Left renal pelvis (tissue), 4 donors: ENCODE data around the gene KIAA1210. TPM values are rescaled to one million over a fixed set of nuclear protein-coding genes. Genes with fewer than 3 reads are reported as not detected.

Source experiments
- DNase-seq, 4 donors: peaks; one replicate each; pipeline ENCODE4 v3.0.0-alpha.2; 2013; ENCODE audit warnings: low read depth in 4 of 4, low spot score in 3 of 4
- polyA plus RNA-seq, 4 donors: library from polyadenylated mRNA; unstranded; fragments of 120-200 nt; gene quantifications; one replicate each; pipeline ENCODE4 v1.2.1, GENCODE V29; 2013; ENCODE audit not compliant: insufficient read length in 4 of 4

KIAA1210 gene
- 10 to 100 TPM in 1 of 4 donors, 1 to 10 TPM in 3; 1.3 to 10.6 (median 2.8) TPM for polyA plus RNA-seq

DNA sequence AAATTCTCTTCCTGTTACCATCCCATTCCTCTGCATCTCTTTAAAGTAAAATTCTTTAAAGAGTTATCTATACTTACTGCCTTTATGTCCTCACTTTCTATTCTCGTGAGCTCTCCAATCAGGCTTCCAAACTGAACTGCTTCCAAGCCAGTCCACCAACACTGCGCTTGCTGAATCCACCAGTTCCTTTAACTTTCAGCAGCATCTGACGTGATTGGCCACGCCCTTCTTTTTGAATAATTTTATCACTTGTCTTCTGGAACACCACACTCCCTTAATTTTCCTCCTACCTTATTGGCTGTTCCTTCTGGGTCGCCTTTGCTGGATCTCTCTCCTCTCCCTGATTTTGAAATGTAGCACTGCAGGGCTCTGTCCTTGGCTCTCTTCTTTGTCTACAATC, at the start of gene KIAA1210:
Gene KIAA1210 (minus strand): TSS at position 163 of the 400 bp plus-strand sequence. CDS start 4,170 bp downstream, outside the sequence.
- no peak for DNase-seq

DNA sequence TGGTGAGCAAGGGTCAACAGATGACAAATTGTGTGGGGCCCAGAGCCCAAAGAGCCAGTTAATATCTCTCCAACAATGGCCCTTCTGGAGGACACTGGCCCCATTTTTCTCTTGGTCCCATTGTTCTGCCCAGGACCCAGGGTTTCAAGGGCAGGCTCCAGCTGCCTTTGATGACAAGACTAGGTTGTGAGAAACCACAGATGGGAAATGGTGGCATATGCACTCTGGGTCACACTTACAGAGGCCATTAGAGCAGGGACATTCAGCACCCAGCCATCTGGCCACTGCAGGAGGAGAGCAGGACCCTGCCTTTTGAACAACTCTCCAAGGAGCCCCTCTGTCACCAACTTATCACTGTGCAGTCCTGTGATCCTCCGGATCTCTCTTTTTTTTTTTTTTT, 49.7 kb upstream of the KIAA1210 start:
- no peak for DNase-seq

DNA sequence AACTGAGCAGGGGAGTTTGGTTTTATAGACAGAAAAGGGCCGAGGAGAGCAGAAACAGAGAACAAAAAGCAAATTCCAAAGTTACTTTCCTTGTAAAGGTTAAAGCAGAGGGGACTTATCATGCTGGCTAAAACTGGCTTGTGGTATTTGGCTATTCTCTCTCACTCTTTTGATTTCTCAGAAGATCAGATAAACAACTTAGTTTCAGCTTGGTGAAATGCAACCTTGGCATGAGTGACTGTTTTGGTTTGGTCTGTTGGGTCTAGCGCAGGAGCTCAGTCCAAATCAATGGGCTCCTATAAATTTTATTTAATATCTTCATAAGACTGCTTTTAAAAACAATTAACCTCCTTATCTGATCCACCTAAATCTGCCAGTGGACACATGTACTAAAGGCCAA, 47.3 kb upstream of the KIAA1210 start:
- no peak for DNase-seq

DNA sequence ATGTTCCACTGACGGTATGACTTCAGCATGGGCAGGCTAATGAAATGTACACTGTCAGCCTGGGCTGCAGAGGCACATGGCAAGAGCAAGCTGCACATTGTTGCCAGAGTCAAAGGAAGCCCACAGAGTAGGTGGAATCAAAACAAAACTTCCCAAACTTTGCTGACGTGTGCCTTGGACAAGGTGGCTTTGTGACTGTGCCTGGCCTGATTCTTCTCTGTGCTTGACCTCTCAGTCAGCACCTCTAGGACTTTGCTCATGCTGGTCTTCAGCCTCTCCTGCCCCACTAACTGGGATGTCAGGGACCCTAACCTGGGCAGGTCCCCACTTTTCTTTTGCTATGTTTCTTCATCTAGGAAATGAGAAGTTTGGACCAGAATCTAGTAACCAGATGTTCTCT, 40.5 kb upstream of the KIAA1210 start:
- DNase-seq = no peak

DNA sequence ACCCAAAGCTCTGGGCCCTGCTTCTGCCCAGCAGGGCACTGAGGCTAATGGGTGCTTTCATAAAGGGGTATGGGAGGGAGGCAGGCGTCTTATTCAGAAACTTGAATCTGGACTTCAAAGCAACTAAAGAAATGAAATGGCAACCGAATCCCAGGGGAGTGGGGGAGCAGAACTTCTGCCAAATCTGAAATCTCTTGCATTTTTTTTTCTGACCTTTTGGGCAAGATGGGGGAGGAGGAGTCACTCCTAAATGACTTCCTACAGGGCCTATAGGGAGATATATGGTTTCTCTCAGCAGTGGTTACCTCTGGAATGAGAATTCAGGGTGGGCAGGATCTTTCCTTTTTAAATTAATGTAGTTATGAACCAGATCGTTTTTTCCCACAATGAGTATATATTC, 30.6 kb upstream of the KIAA1210 start:
- DNase-seq = no peak

DNA sequence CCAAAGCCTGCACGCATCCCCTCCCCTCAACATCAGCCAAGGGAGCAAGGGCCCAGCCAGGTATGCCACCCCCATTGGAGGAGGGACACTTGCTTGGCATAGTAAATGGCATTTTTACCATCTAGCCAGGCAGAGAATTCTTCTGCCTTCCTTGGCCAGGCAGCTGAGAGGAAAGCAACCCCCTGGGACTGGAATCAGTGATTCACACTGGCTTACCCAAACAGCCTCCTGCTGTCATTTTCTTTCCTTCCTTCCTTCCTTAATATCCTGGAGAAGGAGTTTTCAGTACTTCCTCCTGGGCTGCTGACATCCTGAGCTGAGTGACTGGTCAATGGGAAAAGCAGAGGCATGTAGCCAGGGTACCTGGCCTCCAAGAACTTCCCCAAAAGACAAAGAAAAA, 28.6 kb upstream of the KIAA1210 start:
- DNase-seq = no peak

DNA sequence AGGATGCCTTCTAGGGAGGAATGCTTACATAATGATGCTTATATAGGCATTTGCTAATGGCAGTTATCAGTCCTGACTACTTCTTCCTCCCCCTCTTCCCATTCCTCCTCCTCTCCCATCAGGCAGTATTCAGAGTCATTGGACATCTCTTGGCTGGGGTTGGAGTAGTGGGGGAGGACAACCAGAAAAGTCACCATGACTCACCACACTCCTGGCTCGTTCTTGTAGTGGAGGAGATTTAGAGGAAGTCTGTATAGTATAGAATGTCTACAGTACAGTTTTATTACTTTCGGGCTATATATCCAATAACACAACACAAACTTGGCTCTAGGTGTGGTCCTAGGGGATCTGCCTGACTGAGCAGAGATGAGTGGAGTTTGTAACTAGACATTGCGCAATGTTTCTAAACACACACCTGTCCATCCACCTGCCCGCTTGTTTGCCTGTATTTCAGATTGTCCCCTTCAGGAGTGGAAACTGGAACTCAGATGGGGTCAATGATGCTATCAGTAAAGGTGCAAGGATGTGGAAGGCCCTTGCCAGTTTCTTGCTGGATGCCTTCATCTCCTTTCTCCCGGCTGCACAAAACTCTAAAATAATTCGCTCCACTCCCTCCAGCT, 27.9 kb upstream of the KIAA1210 start:
- DNase-seq = no peak

DNA sequence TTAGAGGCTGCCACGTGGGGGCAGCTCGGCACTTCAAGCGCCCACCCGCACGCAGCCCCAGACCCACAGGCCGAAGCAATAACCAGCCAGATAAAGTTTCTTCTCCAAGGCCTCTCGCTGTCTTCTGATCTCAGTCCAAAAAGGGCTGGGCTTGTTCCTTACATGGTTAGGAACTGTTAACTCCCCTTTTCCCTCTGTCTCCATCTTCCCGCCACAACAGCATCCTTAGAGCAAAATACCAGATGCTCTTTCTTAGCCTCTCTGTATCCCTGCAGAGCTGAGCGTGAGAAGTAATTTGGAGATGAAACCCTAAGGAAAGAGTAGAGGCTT, 23.4 kb upstream of the KIAA1210 start:
- peak in 1 of 4 donors; percentile 20 for DNase-seq

DNA sequence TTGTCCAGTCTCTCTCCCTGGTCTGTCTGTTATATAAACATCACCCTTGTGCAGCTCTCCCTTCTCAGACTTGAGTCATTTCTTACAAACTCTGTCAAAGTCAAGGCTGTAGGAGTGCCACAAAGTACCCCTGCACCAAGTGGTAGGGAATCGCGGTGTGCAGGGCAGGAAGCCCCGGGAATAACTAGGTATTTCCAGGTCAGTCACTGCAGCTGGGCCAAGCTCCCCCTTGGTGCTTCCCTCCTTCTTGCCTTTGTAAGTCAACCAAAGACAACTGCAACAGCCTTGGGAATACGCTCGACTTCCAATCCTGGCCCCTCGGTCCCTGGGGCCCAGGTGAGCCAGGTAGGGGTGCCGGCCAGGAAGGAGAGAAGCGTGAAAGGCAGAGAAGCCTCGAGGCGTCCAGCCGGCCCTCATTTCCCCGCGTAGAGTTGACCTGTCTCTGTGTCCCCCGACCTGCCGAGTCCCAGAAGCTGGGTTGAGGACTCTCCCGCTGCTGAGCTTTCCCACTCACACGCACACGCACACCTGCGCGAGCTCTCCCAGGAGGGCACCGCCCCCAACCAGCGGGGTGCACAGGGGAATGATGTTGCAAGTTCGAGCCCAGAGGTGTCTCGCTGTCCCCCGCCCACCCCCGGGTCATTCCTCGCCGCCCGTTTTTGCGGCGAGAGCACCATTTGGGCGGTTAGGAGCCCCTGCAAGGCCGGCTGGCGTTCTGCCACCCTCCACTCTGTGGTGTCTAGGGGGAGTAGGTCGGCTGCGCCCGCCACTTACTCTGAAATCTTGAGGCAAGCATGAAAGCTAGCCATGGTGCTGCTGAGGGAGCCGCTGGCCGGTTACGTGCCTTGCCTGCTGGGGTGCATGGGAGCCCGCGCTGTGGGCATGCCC, 22.8 kb upstream of the KIAA1210 start:
- DNase-seq = no peak

DNA sequence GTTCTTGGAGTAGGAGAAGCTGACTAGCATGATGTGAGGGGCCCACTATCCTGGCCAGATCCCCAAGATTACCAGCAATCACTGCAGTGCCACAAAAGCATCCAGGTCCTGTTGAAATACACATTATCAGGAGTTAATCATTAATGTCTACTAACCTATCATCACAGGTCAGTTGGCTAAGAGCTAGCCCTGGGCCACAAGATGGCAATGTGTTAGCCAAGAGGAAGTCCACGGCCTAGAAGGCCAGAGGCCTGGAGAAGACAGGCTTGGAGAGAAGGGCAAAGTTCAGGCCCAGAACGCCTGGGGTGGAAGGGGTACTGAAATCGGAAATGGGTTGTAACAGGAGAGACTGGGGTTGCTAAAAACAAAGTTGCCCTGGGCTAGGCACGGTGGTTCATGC, 19.9 kb upstream of the KIAA1210 start:
- DNase-seq = no peak

DNA sequence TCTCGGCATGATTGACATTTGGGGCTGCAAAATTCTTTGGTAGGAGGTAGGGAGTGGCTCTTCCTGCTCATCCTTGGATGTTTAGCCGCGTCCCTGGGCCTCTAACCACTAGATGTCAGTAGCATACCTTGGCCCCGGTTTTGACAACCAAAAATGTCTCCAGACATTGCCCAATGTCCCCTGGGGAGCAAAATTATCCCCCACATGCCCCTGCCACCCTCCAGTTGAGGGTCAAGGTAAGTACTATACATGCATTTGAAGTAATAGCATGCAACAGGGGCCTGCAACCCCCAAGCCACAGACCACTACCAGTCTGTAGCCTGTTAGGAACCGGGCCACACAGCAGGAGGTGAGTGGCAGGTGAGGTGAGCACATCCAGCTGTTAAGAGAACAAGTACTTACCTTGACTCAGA, 17.6 kb upstream of the KIAA1210 start:
- no peak for DNase-seq

DNA sequence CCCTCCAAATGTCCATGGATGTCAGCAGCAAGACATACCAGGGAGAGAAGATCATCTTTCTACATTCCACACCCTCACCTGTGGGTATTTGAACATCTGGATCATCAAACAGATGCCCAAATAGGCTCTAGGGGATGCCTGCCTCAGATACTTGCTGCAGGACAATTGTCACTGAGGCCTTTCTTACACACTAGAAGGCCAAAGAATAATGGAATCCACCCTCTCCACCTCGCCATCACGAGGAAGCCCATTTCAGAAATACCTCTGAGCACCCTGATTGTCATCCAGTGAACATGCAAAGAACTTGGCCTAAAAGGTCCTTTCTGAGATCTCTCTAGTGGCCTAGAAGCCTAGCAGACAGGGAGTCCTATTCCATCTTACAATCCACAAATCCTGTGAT, 6.9 kb upstream of the KIAA1210 start:
- DNase-seq = no peak

DNA sequence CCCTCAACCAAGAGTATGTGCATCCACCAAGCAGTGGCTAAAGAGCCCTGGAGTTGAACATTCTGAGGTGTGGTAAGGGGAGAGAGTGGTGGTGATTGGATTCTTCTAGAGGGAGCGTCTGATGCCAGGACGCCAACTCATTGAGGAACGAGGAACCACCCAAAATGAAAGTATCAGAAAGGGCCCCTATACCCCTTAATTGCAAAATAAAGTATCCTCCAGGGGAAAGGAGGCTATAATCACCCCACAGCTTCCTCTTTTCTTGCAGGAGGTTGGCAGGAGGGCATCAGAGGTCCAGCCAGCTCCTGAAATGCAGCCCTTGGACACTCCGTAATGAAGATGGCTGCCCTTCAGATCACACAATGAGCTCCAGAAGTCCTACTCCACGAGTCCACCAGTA, 5.3 kb upstream of the KIAA1210 start:
- no peak for DNase-seq

DNA sequence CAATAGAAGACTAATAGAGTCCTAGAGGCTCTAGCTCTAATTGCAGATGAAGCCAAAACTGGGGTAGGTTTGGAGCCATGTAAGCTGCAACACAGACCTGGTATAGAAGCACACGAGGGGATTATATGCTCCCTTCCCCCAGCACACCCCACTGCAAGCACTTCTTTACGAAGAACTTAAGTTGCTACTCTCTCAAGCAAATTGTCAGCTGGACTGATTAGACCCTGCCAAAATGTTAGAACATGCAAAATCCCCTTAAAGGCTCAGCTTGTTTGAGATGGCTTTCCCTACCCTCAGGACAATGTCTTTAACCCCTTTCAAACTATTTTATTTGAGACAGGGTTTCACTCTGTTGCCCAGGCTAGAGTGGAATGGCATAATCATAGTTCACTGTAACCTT, 4.7 kb upstream of the KIAA1210 start:
- no peak for DNase-seq

DNA sequence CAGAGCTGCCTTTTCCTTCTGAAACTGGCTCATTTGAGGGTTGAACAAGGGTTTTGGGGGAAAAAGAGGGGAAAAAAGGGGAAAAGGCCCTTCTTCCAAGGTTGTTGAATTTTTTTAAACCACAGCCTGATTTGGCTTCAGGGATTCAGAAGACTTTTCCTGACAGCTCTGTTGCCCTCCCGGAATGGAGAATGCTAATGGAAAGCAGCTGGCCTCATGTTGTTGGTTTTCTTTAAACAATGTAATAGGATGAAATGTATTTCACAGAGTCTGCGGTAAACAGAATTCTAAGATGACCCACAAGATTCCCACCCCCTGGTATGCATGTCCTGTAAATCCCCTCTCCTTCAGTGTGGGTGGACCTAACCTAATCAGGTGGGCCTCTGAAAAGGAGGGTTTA, 3.3 kb upstream of the KIAA1210 start:
- no peak for DNase-seq

DNA sequence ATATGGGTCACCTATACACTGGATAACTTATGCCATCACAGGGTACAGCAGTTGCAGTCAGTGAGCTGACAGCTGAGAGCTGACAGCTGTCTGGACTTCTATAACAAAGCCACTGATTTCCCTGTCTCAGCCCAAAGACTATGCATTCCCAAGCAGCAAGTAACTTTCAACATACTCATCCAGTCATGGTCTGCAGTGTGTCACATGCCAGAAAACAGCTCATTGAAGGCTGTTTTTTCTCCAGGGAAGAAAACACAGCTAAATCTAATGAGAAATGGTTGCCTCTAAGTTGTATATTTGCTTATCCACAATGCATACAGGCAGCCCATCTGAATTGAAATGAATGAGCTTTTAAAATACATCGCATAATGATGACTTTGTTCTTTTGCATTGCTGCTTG, 6.3 kb downstream of the KIAA1210 start:
- DNase-seq = no peak

DNA sequence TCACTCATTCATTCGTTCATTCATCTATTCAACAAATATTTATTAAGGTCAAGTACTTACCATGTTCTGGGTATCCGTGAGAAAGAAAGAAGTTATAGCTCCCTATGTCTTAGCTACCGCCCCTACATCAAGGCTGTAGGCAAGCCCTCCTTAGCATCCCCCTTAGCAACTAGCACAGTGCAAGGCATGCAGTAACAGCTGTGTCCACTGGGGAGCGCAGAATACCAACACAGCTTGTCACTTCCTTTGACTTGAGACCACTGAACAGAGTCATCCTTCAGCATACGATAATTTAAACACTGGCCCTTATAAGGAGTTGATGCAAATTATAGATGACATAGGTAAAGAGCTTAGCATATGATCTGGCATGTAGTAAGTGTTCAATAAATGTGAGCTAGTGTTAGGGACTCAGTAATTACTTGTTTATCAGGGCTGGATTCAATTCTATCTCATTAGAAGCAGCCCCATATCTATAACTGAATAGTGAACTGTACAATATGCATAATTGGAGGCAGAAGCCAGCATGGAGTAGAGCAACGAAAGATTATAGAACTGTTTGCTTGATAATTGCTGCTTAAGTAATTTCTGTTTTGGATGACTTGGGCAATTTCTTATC, 8.7 kb downstream of the KIAA1210 start:
- peak in 1 of 4 donors; percentile 19 for DNase-seq

DNA sequence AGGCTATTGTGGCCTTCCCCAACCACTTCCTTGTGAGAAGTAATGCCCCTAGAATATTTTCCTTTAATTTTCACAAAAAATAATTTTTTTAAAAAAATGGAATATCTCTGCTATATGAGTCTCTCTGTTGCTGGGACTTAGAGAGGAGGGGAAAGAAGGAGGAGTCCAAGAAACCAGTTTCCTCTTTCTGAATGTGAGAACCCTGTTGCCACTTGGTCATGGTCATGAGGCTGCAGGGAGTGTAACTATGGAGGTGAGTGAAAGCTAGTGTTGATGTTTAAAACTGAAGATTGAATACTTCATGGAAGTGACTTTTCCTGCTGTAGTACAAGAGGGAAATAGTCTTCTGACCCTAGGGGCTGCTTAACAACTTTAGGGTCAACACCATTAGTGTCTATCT, 20.4 kb downstream of the KIAA1210 start:
- DNase-seq = no peak

DNA sequence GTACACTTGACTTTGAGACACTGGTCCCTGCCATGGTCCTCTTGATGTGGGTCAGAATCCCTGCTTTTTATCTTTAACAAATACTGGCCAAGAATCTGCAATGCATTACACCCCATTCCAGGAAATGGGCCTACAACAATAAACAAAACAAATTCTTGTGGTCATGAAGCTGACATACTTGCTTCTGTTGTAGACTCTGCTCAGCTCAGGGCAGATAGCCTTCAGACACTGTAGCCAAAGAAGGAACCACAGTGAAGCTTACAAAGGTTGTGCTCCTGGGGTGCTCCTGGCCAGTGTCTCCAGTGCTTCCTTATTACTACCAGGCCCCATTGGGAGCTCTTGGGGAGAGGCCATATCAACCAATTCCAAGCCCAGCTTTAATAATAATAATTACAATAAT, 21.8 kb downstream of the KIAA1210 start:
- no peak for DNase-seq

DNA sequence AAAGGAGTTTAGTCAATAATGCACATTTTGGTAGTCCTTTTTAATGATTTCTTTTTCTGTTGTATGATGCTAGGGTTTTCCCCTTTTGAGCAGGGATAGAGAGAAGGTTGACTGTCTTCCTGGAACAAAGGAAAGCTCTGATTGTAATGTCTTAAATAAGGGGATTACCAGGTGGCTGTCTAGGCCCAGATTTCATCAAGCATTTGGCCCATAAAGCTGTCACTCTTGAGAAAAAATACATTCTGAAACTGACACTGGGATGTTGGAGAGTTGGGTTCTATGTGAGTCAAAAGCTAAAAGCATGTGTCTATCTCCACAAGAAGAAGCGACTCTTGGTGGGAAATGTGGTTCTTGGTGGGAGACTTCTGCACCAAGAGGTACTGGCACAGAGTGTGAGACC, 26.4 kb downstream of the KIAA1210 start:
- DNase-seq = no peak

DNA sequence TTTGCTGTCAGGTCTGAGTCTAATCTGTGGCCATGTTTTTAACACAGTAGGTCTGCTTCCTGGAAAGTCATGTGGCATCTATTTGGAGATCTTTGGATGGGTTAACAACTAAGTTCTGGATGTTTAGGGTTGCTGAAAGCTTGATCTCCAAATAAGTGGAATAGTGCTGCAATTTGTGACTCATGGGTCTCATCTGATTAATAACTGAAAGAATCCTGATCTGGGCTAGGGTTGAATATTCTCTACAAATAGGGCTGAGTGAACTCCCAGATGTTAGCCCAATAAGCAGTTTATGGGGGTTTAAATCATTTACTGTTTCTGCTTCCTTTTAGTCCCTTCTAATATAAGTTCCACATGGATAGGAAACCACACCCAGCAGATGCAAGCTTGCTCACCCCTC, 31.7 kb downstream of the KIAA1210 start:
- DNase-seq = no peak

DNA sequence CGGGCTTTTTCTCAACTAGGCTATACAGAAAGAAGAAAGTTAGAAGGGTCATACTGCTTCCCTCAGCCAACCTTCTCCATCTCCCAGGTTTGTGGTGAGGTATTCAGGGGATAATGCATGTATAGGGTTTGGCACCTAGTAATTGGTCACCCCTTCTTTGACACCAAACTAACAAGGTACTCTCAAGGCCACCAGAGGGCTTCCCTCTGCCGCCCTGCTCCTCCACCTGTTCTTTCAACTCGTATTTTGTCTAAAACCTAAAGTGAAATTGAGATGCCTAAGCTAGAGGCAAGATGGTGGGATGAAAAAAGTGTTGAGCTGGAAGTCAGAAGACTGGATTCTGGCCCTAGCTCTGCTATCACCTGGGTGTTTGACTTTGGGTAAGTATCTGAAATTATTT, 32.8 kb downstream of the KIAA1210 start:
- no peak for DNase-seq
